ENCODE results near the gene SLC16A10.

DNA sequence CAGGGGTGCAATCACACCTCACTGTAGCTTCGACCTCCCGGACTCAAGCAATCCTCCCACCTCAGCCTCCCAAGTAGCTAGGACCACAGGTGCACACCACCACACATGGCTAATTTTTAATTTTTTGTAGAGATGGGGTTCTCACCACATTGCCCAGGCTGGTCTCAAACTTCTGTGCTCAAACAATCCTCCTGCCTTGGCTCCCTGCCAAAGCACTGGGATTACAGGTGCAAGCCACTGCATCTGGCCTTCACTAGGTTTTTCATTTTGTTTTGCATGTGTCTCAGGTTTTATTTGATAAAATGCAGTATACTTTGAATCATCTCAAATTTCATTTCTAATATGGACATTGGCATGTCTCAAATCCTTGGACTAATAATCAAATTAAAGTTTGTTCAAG lies 98.7 kb downstream of the SLC16A10 start:
- no peak for TF ChIP-seq EZH2 (IDR thresholded peaks at IDR 0.05; ENCODE audit: insufficient read depth, poor library complexity, severe bottlenecking)
- no peak for TF ChIP-seq EZH2phosphoT487 (IDR thresholded peaks at IDR 0.05; ENCODE audit: insufficient read depth, low read depth)

Measured in GM23248 (cell line).